HepG2 (cell line): ENCODE results near the gene CFAP300. TPM values are rescaled to one million over a fixed set of nuclear protein-coding genes. Genes with fewer than 3 reads are reported as not detected.

ENCODE experiments used
- ATAC-seq: fragments of 200-7000 bp; cut with Tn5 transposase; 3 replicates; pipeline ENCODE4 v1.9.1; 2020; ENCODE audit warnings: mild to moderate bottlenecking, moderate library complexity
- BruUV-seq: library from RNA; stranded (reverse); fragments of 400-500 nt; replicated peaks from 2 replicates; lab custom pipeline; 2021; lab: Mats Ljungman, UMichigan
- CTCF ChIA-PET: fragments of 300-600 bp; formaldehyde crosslinking; extraction: SDS; loops from one replicate; lab custom pipeline; 2021; ENCODE audit warnings: low total read pairs, inconsistent platforms, low intra/inter-chr PET ratio; lab: Yijun Ruan, JAX
- POLR2A ChIA-PET: fragments of 350-600 bp; sonication (Branson Sonifier 250); formaldehyde crosslinking; loops from one replicate; lab custom pipeline; 2020; ENCODE audit warnings: antibody characterized with exemption, inconsistent platforms; lab: Yijun Ruan, JAX
- DNase-seq: peaks from one replicate; pipeline ENCODE4 v3.0.0-alpha.2; 2015; ENCODE audit warnings: low spot score
- FAIRE-seq: peaks from 3 replicates; lab custom pipeline; 2011; peaks lifted over from hg19 to GRCh38; lab: Jason Lieb, UNC
- H2AFZ ChIP-seq: one replicate; pipeline ENCODE4 v1.6.1; 2011; ENCODE audit warnings: low read length, inconsistent platforms
- H3K27ac ChIP-seq: fragments of 300-600 bp; 3 replicates; pipeline ENCODE4 v1.8.0; 2011; ENCODE audit warnings: mixed run types, mild to moderate bottlenecking, mixed read lengths, low read length, inconsistent platforms; ENCODE audit not compliant: insufficient read depth; ENCODE audit errors: extremely low read length
- H3K27me3 ChIP-seq, 2 experiments: fragments of 200-600 bp in 1 of 2; 2 replicates in 1 of 2; 3 replicates in 1 of 2; pipeline versions ENCODE4 v1.6.0 to v1.8.0; 2011; ENCODE audit warnings: low read length in 2 of 2, mild to moderate bottlenecking in 2 of 2, moderate library complexity in 2 of 2, inconsistent platforms in 1 of 2; ENCODE audit not compliant: insufficient read depth in 2 of 2, control insufficient read depth in 1 of 2
- H3K36me3 ChIP-seq, 2 experiments: fragments of 200-600 bp in 1 of 2; replicated peaks in 1 of 2; 2 replicates in 1 of 2; 3 replicates in 1 of 2; pipeline versions ENCODE4 v1.5.1 to v1.8.0; 2011; ENCODE audit warnings: low read length in 2 of 2, inconsistent platforms in 1 of 2; ENCODE audit not compliant: insufficient read depth in 2 of 2, control insufficient read depth in 1 of 2
- H3K4me1 ChIP-seq: 2 replicates; pipeline ENCODE4 v1.5.1; 2012; ENCODE audit warnings: low read length, inconsistent platforms; ENCODE audit not compliant: insufficient read depth
- H3K4me2 ChIP-seq: 2 replicates; pipeline ENCODE4 v1.6.0; 2011; ENCODE audit warnings: low read depth, low read length, inconsistent platforms
- H3K4me3 ChIP-seq, 3 experiments: fragments of 200-600 bp in 1 of 3; sonication (generic), shearing (Covaris generic) in 1 of 3; replicated peaks in 1 of 3; 2 replicates each; pipeline ENCODE4 v1.5.1; 2011 to 2016; ENCODE audit warnings: low read length in 3 of 3, inconsistent platforms in 2 of 3, low read depth in 2 of 3, mild to moderate bottlenecking in 2 of 3, control low read depth in 1 of 3, mixed read lengths in 1 of 3; ENCODE audit not compliant: insufficient read depth in 1 of 3
- H3K79me2 ChIP-seq: one replicate; pipeline ENCODE4 v1.6.1; 2011; ENCODE audit warnings: low read length, inconsistent platforms; ENCODE audit not compliant: insufficient read depth
- H3K9ac ChIP-seq: 2 replicates; pipeline ENCODE4 v1.6.0; 2011; ENCODE audit warnings: mild to moderate bottlenecking, low read depth, low read length, inconsistent platforms; ENCODE audit not compliant: insufficient read depth
- H3K9me3 ChIP-seq: 2 replicates; pipeline ENCODE4 v1.5.1; 2012; ENCODE audit warnings: mild to moderate bottlenecking, low read length
- H4K20me1 ChIP-seq: 2 replicates; pipeline ENCODE4 v1.6.0; 2011; ENCODE audit warnings: inconsistent platforms, mild to moderate bottlenecking, low read length, moderate library complexity; ENCODE audit not compliant: insufficient read depth
- BRCA1 ChIP-seq: sonication (generic); formaldehyde crosslinking; IDR thresholded peaks from 2 replicates; pipeline ENCODE4 v1.4.0; 2020; ENCODE audit warnings: missing genetic modification reagents
- CERS6 ChIP-seq: sonication (generic); formaldehyde crosslinking; IDR thresholded peaks from 2 replicates; pipeline ENCODE4 v1.5.0; 2020; ENCODE audit warnings: missing genetic modification reagents
- CTCF ChIP-seq: sonication (generic); formaldehyde crosslinking; IDR thresholded peaks from 2 replicates; pipeline ENCODE4 v1.5.0; 2020; ENCODE audit warnings: mild to moderate bottlenecking, missing genetic modification reagents, moderate library complexity
- ETV6 ChIP-seq: sonication (generic); formaldehyde crosslinking; conservative IDR thresholded peaks from 2 replicates; pipeline ENCODE4 v1.4.0; 2020; ENCODE audit warnings: missing genetic modification reagents
- ZNF292 ChIP-seq: sonication (generic); formaldehyde crosslinking; IDR thresholded peaks from 2 replicates; pipeline ENCODE4 v1.8.1; 2022; ENCODE audit warnings: mild to moderate bottlenecking, low read depth, missing genetic modification reagents, borderline replicate concordance
- ZNF432 ChIP-seq: sonication (generic); formaldehyde crosslinking; IDR thresholded peaks from 2 replicates; pipeline ENCODE4 v1.5.0; 2020; ENCODE audit warnings: missing genetic modification reagents, mild to moderate bottlenecking, borderline replicate concordance
- ZNF562 ChIP-seq: sonication (generic); formaldehyde crosslinking; IDR thresholded peaks from 2 replicates; pipeline ENCODE4 v1.8.0; 2022; ENCODE audit warnings: missing genetic modification reagents, borderline replicate concordance
- ZNF691 ChIP-seq: sonication (generic); formaldehyde crosslinking; IDR thresholded peaks from 2 replicates; pipeline ENCODE4 v1.4.0; 2020; ENCODE audit warnings: missing genetic modification reagents, low read depth, mild to moderate bottlenecking, borderline replicate concordance
- ZNF784 ChIP-seq: sonication (generic); formaldehyde crosslinking; IDR thresholded peaks from 2 replicates; pipeline ENCODE4 v1.5.1; 2020; ENCODE audit warnings: missing genetic modification reagents, mild to moderate bottlenecking, borderline replicate concordance
- in situ Hi-C: cut with HindIII; loops from 2 replicates; pipeline ENCODE4 v1.10.0; 2017; ENCODE audit warnings: low pct_unique_long_range_greater_than_20kb; ENCODE audit not compliant: extremely low pct_ligation_motif_present
- intact Hi-C: fragments of 100-400 bp; cut with micrococcal nuclease; formaldehyde crosslinking; loops from one replicate; pipeline ENCODE4 v1.10.0; 2022; ENCODE audit not compliant: unreplicated experiment
- polyA plus RNA-seq, 8 experiments: library from polyadenylated mRNA; depleted of rRNA in 3 of 8; stranded (reverse) in 7 of 8; unstranded in 1 of 8; fragments of >200 nt; fragmentation: Illumina TruSeq in 4 of 8; extraction: Trizol in 4 of 8; gene quantifications; 2 replicates each; pipeline versions ENCODE4 v1.2.1 to v1.2.3, GENCODE V29; 2011 to 2016; ENCODE audit warnings: low read depth in 4 of 8, missing spikeins in 1 of 8, mixed read lengths in 1 of 8; ENCODE audit not compliant: insufficient read depth in 1 of 8
- total RNA-seq, 5 experiments: library from RNA; depleted of rRNA; stranded (reverse); fragments of >200 nt; fragmentation: Illumina TruSeq; extraction: Trizol; gene quantifications; 2 replicates each; pipeline ENCODE4 v1.2.3, GENCODE V29; 2016; ENCODE audit warnings: low read depth in 1 of 5

The CFAP300 gene
- total and polyA plus RNA-seq, 2 of the 13 experiments (the other 11 are each of a cell fraction or from before 2014, with no cell fraction given) = not detected

GRCh38 chr11:102073253-102073652 is 26.0 kb downstream of the CFAP300 start (continued):
- TF ChIP-seq ZNF691 (CRISPR knock-in tag) (no peak), ZNF432 (CRISPR knock-in tag) (no peak), CTCF (CRISPR knock-in tag) (no peak), ZNF784 (CRISPR knock-in tag) (no peak), BRCA1 (CRISPR knock-in tag) (no peak)

- DNase-seq (no peak), FAIRE-seq (no peak), ATAC-seq (no peak)
- Histone ChIP-seq H3K4me1 (peaks cover under 1% of the 10 kb centered on the region; the same call in 1 of the 2 replicates), H3K4me2 (no peak overlapping the region), H3K9ac (no peak overlapping the region), H3K79me2 (no peaks in the 10 kb centered on the region), H3K27me3 (no peaks in the 10 kb centered on the region), H3K36me3 (no peaks in the 10 kb centered on the region), H3K27ac (no peak overlapping the region), H3K9me3 (no peaks in the 10 kb centered on the region), H4K20me1 (no peaks in the 10 kb centered on the region), H2AFZ (no peak overlapping the region), H3K4me3 (no peak overlapping the region)
- no TSS peak for BruUV-seq
- intact Hi-C loops (no loop called here), in situ Hi-C loops (no loop called here)
- TF ChIP-seq ZNF292 = no peak
- TF ChIP-seq CERS6 (CRISPR knock-in tag) = no peak
- TF ChIP-seq ETV6 (CRISPR knock-in tag) = no peak
- TF ChIP-seq ZNF562 (CRISPR knock-in tag) = no peak
- CTCF ChIA-PET = no interaction called here
- POLR2A ChIA-PET = no interaction called here
Observed at GRCh38 chr11:102079625-102080024, 32.4 kb downstream of the CFAP300 start.
